SW 1271 (cell line): Measurements from ENCODE around the gene BRI3BP.
"Not testable (repeated sequence)": the region's sequence is repeated elsewhere in the genome, so short reads cannot be mapped to it uniquely, and the experiment has no call there.

Experiments used
- DNase-seq, 2 experiments: peaks; one replicate each; lab custom pipeline; 2025; lab: John Stamatoyannopoulos, UW

BRI3BP gene

DNA sequence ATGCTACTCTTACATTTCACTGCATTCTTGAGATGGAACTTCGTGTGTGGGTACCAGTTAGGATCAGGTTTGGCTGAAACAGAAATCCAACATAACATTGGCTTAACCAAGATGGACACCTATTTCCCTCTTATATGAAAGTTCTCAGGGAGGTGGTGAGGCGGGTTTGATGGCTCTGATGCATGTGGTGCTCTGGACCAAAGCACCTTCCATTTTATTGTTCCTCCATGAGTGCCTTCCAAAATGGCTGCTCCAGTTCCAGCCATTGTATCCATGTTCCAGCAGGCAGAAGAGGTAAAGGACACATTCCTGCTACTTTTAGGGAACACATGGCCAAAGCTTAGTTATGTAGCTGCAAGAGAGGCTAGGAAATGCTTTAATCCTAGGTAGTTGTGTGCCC is 29.6 kb downstream of the BRI3BP start:
- DNase-seq: no peak

DNA sequence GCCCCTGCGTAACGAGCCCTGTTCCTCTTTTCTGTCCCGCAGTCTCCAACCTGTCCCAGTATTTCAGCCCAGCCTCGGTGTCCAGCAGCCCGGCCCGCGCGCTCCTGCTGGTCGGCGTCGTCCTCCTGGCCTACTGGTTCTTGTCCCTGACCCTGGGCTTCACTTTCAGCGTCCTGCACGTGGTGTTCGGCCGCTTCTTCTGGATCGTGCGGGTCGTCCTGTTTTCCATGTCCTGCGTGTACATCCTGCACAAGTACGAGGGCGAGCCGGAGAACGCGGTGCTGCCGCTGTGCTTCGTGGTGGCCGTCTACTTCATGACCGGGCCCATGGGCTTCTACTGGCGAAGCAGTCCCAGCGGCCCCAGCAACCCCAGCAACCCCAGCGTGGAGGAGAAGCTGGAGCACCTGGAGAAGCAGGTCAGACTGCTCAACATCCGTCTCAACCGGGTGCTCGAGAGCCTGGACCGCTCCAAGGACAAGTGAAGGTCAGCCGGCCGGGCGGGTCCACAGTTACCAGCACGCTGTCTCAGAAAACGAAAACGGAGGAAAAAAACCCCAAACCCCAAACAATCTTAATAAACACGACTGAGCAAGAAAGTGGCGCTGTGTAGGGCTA is 31.6 kb downstream of the BRI3BP start:
- DNase-seq: no peak

DNA sequence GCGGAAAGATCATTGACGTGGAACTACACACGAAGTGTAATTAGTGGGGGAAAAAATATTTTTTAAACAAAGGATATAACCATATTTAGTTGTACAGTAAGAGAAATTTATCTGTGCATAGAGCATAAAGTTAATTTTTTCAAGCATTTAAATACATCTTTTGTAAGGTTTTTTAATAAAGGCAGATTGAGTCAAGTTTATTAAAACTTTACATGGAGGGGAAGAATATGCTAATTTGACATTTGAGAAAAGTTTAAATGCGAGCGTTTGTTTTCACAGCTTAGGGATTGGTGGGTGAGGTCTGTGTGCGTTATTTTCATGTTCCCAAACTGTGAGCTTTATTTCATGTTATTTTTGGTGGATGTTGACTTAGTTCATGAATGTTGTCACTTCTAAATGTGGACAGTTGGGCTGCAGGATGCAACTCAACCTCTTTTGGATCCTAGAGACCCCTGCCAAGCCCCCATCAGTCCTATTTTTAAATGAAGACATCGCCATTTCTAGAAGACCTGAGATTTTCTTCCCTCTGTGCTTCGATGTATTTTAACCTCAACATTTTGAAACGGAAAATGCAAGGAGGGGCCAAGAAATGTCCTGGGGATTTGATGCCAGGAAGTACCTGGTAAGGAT is 32.3 kb downstream of the BRI3BP start:
- no peak for DNase-seq

DNA sequence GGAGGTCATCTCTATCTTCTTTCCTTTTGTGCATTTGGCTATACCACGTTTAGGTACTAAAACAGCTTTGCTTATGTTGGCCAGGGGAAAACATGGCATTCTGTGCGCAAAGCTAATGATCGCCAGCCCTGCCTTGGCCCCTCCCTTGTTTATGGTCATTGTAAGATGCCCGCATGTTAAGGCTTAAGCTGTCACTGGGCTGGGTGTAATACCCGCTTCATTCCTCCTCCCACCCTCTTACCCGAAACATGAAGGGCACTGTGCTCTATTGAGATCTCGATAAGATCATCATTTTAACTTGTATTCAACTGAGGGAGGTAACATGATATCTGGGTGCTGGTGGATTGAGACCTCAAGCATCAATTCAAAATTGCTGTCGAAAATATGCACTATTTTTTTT is 34.7 kb downstream of the BRI3BP start:
- no peak for DNase-seq

DNA sequence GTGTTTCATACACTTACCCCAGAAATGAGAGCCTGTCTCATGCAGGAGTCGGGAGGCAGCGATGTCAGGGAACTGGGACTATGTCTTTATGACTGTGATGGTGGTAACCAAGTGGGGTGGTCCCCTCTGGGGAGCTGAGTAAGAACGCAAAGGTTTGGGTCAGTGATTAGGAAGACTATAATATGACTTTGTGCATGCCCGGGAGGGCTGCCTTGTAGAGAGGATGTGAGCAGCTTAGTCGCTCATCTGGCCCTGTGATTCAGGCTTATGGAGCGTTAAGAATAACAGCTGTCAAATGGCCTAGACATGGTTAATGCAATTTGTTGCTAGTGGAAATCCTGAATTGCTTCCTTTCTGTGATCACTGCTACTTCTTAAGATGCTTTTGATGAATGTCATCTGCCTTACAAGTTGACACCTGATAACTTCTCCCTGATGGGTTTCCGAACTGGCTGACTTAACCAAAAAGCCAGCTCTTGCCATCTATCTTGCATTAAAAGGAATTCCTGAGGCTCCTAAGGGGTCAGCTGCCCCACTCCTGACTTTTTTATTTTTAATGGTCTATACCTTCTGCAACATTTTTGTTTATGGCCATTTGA is 36.4 kb downstream of the BRI3BP start:
- DNase-seq: no peak

DNA sequence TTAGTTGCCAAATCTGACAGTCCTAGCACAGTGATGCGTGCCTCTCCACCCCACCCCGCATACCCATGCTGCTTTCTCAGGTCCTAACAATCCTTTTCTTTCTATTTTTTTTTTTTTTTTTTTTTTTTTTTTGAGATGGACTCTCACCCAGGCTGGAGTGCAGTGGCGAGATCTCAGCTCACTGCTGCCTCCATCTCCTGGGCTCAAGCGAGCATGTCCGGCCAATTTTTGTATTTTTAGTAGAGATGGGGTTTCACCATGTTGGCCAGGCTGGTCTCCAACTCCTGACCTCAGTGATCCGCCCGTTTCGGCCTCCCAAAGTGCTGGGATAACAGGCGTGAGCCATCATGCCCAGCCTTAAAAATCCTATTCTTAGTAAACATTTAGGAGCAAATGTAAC is 38.0 kb downstream of the BRI3BP start:
- DNase-seq: not testable (repeated sequence)

DNA sequence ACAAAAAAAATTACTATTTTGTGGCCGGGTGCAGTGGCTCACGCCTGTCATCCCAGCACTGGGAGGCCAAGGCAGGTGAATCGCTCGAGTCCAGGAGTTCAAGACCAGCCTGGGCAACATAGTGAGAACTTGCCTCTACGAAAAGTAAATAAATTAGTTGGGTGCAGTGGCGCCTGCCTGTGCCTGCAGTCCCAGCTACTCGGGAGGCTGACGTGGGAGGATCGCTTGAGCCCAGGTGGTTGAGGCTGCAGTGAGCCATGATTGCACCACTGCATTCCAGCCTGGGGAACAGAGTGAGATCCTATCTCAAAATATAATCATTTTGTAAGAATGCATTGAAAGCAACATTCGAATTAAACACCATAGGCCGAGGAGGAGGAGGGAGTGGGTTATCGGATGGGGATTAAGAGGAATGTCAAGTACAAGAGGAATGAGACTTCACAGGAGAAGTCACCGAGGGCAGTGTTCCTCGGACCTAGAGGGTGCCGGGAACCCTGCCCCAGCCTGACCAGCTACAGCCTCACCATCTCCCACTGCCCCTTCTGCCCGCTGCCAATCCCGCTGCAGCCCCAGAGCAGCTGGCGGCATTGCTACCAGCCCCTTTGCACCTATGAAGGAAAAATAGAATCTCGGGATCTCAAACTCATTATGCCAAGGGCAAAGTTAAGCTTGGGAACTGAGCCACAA is 39.2 kb downstream of the BRI3BP start:
- DNase-seq: no peak

DNA sequence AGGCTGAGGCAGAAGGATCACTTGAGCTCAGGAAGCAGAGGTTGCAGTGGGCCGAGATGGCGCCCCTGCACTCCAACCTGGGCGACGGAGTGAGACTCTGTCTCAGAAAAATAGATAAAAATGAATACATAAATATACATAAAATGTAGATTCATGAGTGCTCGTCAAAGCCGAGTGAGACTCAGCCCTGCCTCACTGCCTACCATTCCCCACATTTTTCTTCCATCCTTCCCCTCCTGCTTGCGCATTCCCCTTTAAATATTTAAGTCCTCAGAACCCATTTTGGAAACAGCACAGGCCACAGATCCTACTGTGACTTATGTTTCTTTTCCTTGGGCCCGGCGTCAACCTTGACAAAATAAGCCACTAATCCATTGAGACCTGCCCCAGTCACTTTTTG is 39.8 kb downstream of the BRI3BP start:
- no peak for DNase-seq

DNA sequence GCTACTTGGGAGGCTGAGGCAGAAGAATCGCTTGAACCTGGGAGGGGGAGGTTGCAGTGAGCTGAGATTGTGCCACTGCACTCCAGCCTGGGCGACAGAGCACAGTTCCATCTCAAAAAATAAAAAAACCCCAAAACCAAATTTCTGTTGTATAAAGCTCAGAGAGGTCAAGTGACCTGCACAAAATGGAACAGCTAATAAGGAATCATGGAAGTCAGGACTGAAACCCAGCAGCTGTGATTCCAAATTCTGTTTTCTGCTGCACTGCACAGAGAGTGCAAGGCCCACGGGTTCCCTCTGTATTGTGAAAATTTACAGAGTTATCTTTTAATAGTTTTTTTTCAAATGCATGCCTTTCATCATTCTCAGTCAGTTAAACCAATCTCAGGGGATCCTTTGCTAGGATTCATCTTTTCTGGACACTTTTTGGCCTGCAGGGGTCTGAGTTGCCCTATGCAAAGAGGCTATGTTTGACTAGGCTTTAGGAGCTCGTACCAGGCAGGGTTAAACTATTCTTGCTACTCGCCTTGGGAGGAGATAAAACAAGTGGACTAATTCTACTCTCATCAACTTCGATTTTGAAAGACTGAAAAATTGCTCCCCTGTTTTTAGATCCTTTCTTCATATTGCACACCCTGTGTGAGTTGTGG is 45.7 kb downstream of the BRI3BP start:
- DNase-seq: no peak

DNA sequence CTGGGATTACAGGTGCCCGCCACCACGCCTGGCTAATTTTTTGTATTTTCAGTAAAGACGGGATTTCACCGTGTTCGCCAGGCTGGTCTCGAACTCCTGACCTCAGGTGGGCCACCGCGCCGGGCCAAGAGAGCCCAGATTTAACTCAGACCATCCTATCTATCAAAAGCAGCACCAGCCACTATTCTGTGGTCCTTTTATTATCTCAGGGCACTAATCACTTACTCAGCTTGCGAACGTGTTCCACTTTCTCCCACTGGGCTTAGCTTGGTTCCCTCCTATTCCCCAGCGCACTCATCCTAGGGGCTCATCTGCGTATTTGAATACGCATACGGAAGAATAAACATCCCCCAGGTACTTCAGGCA is 55.6 kb downstream of the BRI3BP start:
- DNase-seq: no peak

DNA sequence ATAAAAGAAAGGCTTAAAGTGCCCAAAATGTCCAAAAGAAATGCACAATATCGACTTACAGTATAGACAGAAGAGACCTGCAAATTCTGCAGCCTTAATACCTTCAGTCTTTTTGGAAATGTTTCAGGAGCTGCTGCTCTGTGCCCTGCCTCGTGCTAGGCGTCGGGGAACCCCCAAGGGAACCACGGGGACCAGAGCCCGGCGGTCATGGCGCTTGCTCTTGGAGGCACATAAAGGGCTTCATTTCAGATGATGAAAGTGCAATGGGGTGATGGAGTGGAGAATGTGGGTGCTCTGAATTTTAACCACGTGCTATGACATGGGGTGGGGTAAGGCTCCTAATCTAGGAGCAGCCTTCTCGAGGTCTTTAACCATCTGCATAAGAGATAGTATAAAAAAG is 57.0 kb downstream of the BRI3BP start:
- no peak for DNase-seq

DNA sequence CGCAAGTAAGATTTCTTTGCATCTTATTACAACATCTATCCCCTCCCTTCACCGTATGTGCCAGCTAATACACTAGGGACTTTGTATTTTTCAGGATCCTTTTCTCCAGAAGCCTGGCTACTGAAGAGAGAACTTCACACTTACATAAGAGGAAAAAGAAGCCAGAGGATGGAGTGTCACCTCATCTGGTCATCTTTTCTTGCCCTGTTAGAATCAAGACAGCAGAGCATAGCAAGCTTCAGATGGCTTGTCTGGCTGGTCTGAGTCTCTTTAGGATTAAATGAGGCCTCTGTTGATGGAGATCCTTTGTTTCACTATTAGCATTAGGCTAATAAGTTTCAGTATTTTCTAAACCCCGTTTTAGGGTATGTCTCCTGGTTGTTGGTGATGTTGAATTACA is 57.4 kb downstream of the BRI3BP start:
- DNase-seq: no peak

DNA sequence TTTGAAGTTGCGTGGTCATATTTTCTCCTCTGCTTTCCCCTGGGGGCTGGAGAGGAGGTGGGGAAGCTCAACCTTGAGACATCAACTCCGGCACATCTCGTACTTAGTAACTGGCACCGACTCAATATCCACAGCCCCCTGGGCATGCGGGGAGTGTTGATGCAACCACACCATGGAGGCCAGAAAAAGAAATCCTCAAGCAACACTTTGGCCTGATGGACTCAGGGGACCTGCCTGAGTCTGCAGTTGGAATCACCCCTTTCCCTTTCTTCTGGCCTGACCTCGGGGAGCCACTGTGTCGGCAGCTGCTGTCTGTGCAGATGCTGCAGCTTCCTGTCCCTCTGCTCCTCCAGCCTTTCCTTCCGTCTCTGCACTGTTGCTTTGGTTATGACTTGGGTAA is 60.4 kb downstream of the BRI3BP start:
- DNase-seq: no peak

DNA sequence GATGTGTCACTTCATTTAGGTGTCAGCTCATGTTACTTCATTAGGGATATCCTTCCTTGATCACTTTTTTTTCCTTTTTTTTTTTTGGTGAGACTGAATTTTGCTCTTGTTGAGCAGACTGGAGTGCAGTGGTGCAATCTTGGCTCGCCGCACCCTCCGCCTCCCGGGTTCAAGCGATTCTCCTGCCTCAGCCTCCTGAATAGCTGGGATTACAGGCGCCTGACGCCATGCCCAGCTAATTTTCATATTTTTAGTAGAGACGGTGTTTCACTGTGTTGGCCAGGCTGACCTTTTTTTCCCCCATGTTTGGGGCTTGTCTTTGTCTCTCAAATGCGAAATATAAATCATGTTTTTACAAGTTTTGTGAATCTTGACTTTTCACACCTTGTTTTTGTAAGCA is 62.1 kb downstream of the BRI3BP start:
- DNase-seq: no peak

DNA sequence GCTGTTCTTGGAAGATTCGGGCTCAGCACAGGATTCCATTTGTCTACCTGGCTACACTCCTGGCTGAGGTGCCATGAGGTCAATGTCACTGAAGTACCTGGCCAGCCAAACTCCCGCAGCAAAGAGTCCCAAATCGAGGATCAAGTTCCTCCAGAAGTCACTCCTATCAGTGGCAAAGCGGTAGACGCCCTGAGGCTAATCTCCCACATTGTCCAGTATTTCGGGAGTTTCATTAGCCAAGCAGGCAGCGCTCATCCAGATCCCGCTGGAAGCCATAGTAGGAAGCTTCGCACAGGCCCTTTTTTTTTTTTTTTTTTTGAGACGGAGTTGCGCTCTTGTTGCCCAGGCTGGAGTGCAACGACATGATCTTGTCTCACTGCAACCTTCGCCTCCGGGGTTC is 62.9 kb downstream of the BRI3BP start:
- DNase-seq: no peak

DNA sequence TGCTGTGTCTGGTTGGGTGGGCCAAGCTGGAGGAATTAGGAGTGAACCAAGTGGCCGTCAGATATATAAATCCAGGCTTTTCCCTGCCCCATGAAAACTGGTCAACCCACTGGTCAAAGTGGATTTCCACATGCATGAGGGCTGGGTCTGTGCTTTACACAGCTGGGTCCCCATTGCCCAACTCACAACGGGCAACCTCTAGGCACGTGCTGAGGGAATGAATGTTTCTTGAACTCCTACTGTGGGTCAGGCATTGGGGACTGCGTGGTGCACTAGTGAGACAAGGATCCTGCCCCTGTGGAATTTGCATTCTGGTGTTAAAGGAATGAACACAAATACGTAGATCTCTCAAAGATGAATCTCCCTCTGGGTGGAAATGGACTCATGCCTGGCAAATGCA is 64.3 kb downstream of the BRI3BP start:
- no peak for DNase-seq

DNA sequence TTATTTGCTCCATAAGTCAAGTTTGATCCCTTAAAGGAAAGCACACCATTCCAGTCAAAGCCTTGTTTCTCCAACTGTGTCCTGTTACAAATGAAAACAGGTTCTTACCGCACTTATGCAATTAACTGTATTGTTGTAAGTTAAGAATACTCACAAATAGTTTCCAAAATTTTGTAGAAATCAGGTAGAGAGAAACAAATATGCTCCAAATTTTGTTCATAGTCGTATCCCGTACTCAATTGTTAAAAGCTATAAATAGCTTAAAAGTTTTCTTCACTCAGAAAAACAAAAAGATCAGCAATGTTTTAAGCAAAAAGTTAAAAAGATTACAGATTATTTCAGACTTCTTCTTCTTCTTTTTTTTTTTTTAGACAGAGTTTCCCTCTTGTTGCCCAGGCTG is 67.8 kb downstream of the BRI3BP start:
- no peak for DNase-seq

DNA sequence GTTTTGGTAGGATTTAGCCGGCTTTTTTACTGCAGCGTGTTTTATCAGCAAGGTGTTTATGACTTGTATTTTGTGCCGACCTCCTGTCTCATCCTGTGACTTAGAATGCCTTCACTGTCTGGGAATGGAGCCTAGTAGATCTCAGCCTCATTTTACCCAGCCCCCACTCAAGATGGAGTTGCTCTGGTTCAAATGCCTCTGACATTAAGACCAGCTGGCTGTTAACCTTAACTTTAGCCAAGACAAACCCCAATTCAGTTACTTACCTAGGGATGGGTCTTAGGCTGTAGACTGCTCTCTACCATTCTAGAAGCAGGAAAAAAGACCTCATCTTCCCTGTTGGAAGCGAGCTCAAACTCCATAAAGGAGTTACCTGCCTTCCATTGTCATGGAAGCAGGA is 70.1 kb downstream of the BRI3BP start:
- DNase-seq: not testable (repeated sequence)

DNA sequence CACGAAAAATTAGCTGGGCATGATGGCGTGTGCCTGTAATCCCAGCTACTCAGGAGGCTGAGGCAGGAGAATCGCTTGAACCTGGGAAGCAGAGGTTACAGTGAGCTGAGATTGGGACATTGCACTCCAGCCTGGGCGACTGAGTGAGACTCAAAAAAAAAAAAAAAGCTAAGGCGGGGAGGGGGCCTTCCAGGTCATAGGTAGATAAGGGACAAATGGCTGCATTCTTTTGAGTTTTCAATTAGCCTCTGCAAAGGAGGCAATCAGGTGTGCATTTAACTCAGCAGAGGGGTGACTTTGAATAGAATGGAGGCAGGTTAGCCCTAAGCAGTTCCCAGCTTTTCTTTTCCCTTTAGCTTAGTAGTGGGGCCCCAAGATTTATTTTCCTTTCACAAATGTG is 71.0 kb downstream of the BRI3BP start:
- DNase-seq: no peak

DNA sequence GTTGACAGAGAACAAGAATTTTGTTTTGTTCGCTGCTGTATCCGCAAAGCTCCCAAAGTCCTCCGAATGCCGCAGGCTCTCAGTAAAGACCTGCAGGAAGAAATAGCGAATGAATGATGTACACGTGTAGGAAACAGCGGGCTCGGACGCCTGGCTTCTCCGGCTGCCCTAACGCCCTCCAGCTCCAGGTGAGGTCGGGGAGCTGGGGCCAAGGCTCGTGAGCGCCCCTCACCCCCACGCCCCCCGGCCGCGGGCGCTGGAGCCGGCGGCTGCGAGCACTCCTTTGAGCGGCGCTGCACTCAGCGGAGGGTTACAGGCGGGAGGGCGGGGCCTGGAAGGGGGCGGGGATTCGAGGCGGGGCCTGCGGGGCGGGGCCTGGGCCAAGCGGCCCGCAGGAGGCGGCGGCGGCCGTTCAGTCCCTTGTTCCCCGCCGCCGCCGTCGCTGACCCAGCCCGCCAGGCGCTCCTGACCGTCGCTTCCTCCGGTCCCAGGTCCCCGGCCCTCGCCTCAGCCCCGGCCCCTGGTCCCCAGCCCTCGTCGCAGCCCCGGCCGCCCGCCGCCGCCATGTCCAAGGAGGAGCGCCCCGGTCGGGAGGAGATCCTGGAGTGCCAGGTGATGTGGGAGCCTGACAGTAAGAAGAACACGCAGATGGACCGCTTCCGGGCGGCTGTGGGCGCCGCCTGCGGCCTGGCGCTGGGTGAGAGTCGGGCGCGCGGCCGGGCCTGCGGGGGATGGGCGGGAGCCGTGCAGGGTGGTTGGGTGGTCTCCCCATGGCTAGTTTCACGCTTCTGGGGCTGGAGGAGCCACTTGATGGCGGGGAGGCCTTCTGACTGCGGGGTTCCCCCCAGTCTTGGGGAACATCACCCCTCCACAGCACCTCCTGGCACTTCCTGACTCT is 71.8 kb downstream of the BRI3BP start, which contains the start of gene AACS:
Gene AACS, plus strand, starts transcription at position 415 of the 898 bp plus-strand sequence. Its CDS starts 150 bp downstream, at position 565.
- DNase-seq: peak; percentile 26 to 69

DNA sequence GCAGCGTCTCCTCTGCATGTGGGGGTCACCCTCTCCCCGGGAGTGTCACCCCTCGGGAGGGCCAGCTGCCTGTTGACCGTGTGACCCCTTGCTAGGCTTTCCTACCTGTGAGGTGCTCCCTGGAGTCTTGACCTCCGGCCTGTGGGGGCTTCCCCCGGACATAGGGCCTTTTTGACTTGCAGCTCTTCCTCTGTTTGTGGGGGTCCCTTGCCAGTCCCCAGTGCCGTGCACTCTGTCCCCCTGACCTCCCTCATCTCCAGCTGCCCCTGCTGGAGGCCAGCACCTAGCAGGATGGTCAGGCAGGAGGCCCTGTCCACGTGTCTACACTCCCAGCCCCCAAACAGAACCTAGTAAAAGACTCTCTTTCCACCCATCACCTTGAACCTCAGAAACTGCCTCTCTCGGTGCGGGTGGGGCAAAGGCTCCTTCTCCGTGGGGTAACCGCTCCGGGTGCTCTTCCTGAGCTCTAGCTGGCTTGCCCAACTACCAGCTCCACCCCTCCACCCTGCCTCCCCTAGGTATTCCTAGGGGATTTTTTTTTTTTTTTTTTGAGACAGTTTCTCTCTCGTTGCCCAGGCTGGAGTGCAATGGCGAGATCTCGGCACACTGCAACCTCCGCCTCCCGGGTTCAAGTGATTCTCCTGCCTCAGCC is 72.6 kb downstream of the BRI3BP start:
- no peak for DNase-seq
